ENCODE measurements around the gene SEMA5A. TPM values are rescaled to one million over a fixed set of nuclear protein-coding genes. Genes with fewer than 3 reads are reported as not detected.

Gene SEMA5A
- total and polyA plus RNA-seq, 2 of the 8 experiments (the other 6 are each of a cell fraction or from before 2014, with no cell fraction given) = 5.3 to 8.9 TPM

DNA sequence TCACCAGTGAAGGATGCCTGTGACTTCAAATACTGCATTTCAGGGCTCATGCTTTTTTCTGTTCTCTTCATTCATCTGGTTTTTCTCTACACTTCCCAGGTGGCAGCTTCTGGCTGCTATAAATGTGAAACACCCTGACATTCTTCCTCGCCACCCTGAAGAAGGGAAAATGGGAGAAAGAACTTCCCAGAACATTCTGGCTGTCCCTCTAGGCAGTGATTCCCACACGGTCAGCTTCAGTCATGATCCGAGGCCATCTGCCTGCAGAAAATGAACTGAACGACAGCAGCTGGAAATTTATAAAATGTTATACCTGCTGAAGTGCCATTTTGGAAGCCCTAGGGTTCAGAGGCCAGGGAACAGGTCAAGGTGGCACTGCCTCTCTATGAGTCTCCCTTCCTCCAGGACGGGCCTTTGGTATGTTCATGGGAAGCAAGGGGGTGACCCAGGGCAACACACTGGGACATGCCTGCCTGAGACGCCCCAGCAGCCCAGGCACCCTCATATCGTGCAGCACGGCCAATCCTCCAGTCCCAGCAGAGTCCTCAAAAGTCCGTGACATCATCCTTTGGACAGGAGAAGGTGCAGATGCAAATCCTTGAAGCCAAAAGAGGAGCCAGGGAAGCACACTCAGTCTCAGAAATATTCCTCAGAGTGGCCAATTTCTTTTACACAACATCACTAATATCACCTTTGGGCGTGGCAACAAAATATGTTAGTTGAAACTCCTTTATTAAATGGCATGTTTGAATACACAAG lies 107.1 kb downstream of the SEMA5A start (continued):
- TF ChIP-seq, protein P1, sequence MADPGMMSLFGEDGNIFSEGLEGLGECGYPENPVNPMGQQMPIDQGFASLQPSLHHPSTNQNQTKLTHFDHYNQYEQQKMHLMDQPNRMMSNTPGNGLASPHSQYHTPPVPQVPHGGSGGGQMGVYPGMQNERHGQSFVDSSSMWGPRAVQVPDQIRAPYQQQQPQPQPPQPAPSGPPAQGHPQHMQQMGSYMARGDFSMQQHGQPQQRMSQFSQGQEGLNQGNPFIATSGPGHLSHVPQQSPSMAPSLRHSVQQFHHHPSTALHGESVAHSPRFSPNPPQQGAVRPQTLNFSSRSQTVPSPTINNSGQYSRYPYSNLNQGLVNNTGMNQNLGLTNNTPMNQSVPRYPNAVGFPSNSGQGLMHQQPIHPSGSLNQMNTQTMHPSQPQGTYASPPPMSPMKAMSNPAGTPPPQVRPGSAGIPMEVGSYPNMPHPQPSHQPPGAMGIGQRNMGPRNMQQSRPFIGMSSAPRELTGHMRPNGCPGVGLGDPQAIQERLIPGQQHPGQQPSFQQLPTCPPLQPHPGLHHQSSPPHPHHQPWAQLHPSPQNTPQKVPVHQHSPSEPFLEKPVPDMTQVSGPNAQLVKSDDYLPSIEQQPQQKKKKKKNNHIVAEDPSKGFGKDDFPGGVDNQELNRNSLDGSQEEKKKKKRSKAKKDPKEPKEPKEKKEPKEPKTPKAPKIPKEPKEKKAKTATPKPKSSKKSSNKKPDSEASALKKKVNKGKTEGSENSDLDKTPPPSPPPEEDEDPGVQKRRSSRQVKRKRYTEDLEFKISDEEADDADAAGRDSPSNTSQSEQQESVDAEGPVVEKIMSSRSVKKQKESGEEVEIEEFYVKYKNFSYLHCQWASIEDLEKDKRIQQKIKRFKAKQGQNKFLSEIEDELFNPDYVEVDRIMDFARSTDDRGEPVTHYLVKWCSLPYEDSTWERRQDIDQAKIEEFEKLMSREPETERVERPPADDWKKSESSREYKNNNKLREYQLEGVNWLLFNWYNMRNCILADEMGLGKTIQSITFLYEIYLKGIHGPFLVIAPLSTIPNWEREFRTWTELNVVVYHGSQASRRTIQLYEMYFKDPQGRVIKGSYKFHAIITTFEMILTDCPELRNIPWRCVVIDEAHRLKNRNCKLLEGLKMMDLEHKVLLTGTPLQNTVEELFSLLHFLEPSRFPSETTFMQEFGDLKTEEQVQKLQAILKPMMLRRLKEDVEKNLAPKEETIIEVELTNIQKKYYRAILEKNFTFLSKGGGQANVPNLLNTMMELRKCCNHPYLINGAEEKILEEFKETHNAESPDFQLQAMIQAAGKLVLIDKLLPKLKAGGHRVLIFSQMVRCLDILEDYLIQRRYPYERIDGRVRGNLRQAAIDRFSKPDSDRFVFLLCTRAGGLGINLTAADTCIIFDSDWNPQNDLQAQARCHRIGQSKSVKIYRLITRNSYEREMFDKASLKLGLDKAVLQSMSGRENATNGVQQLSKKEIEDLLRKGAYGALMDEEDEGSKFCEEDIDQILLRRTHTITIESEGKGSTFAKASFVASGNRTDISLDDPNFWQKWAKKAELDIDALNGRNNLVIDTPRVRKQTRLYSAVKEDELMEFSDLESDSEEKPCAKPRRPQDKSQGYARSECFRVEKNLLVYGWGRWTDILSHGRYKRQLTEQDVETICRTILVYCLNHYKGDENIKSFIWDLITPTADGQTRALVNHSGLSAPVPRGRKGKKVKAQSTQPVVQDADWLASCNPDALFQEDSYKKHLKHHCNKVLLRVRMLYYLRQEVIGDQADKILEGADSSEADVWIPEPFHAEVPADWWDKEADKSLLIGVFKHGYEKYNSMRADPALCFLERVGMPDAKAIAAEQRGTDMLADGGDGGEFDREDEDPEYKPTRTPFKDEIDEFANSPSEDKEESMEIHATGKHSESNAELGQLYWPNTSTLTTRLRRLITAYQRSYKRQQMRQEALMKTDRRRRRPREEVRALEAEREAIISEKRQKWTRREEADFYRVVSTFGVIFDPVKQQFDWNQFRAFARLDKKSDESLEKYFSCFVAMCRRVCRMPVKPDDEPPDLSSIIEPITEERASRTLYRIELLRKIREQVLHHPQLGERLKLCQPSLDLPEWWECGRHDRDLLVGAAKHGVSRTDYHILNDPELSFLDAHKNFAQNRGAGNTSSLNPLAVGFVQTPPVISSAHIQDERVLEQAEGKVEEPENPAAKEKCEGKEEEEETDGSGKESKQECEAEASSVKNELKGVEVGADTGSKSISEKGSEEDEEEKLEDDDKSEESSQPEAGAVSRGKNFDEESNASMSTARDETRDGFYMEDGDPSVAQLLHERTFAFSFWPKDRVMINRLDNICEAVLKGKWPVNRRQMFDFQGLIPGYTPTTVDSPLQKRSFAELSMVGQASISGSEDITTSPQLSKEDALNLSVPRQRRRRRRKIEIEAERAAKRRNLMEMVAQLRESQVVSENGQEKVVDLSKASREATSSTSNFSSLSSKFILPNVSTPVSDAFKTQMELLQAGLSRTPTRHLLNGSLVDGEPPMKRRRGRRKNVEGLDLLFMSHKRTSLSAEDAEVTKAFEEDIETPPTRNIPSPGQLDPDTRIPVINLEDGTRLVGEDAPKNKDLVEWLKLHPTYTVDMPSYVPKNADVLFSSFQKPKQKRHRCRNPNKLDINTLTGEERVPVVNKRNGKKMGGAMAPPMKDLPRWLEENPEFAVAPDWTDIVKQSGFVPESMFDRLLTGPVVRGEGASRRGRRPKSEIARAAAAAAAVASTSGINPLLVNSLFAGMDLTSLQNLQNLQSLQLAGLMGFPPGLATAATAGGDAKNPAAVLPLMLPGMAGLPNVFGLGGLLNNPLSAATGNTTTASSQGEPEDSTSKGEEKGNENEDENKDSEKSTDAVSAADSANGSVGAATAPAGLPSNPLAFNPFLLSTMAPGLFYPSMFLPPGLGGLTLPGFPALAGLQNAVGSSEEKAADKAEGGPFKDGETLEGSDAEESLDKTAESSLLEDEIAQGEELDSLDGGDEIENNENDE (IDR thresholded peaks at IDR 0.05; ENCODE audit: insufficient replicate concordance, low read length) = no peak
- TF ChIP-seq CHD2 (IDR thresholded peaks at IDR 0.05; ENCODE audit: low read length) (no peak), TAF7 (optimal IDR thresholded peaks at IDR 0.05; ENCODE audit: borderline replicate concordance, low read depth, low read length) (no peak), YY1 (IDR thresholded peaks at IDR 0.05; ENCODE audit: low read depth, low read length) (no peak), JUN (IDR thresholded peaks at IDR 0.05; ENCODE audit: low read depth, low read length) (no peak), CHD1 (IDR thresholded peaks at IDR 0.05; ENCODE audit: low read depth, low read length) (no peak)
- TF ChIP-seq, protein P2, sequence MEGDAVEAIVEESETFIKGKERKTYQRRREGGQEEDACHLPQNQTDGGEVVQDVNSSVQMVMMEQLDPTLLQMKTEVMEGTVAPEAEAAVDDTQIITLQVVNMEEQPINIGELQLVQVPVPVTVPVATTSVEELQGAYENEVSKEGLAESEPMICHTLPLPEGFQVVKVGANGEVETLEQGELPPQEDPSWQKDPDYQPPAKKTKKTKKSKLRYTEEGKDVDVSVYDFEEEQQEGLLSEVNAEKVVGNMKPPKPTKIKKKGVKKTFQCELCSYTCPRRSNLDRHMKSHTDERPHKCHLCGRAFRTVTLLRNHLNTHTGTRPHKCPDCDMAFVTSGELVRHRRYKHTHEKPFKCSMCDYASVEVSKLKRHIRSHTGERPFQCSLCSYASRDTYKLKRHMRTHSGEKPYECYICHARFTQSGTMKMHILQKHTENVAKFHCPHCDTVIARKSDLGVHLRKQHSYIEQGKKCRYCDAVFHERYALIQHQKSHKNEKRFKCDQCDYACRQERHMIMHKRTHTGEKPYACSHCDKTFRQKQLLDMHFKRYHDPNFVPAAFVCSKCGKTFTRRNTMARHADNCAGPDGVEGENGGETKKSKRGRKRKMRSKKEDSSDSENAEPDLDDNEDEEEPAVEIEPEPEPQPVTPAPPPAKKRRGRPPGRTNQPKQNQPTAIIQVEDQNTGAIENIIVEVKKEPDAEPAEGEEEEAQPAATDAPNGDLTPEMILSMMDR (IDR thresholded peaks at IDR 0.05; ENCODE audit: control extremely low read depth in 1 of 3, insufficient read depth in 1 of 3, low read depth in 1 of 3, low read length in 3 of 3) = no peak
- TF ChIP-seq, protein P3, sequence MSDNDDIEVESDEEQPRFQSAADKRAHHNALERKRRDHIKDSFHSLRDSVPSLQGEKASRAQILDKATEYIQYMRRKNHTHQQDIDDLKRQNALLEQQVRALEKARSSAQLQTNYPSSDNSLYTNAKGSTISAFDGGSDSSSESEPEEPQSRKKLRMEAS (IDR thresholded peaks at IDR 0.05) = no peak

Measured in H1 (cell line).